H7 (cell line): ENCODE measurements around the gene WWOX. TPM values are rescaled to one million over a fixed set of nuclear protein-coding genes. Genes with fewer than 3 reads are reported as not detected.
"Not testable (repeated sequence)": the region's sequence is repeated elsewhere in the genome, so short reads cannot be mapped to it uniquely, and the experiment has no call there.

Experiments
- DNase-seq: peaks from one replicate; pipeline ENCODE4 v3.0.0; 2012
- H3K27me3 ChIP-seq: 2 replicates; pipeline ENCODE4 v1.6.0; 2011; ENCODE audit warnings: mild to moderate bottlenecking, low read length; ENCODE audit not compliant: control insufficient read depth, insufficient read depth
- H3K36me3 ChIP-seq: replicated peaks from 2 replicates; pipeline ENCODE4 v1.5.1; 2011; ENCODE audit warnings: low read length; ENCODE audit not compliant: control insufficient read depth, insufficient read depth
- H3K4me3 ChIP-seq: 2 replicates; pipeline ENCODE4 v1.5.1; 2011; ENCODE audit warnings: low read depth, mild to moderate bottlenecking, control low read depth, low read length, moderate library complexity; ENCODE audit not compliant: insufficient read depth
- total RNA-seq: library from RNA; depleted of rRNA; stranded (reverse); fragments of >200 nt; shearing (Covaris generic); gene quantifications from 2 replicates; pipeline ENCODE4 v1.2.3, GENCODE V29; 2014; rRNA removed

WWOX gene
- 29.0 and 29.2 TPM in 2 replicates for total RNA-seq

DNA sequence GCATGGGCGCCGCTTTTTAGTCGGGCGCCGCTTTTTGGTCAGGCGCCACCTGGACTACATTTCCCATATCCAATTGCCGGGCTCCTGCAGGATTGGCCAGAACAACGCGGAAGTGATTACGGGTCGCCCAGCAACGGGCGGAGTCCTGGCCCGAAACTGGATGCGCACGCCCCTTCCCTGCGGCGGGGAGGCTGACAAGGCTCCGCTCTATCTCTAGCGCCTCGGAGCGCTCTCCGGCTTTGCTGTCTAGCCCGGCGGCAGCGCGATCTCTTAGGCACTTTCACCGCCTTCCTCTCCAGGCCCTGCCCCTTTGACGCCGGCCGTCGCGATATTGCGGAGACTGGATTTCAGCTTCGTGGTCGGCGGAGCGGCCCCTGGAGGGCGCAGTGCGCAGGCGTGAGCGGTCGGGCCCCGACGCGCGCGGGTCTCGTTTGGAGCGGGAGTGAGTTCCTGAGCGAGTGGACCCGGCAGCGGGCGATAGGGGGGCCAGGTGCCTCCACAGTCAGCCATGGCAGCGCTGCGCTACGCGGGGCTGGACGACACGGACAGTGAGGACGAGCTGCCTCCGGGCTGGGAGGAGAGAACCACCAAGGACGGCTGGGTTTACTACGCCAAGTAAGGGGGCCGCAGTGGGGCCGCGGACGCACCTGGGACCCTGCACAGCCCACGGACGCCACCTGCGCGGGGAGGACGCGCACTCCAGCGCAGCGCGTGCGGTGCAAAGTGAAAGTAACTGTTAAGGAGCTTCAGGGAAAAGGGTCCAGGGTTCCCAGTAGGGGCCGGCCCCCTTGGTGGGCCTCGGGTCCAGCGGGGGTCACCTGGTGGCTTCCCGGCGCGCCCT is at the start of gene WWOX:
TSS of gene WWOX (plus strand) at position 384 of the 841 bp plus-strand sequence.
- Histone ChIP-seq H3K27me3 (no peaks in the 10 kb centered on the region; the same call in 1 of the 2 replicates), H3K4me3 (peak within 1 kb of the TSS; percentile 92), H3K36me3 (no peaks in the 10 kb centered on the region)
- DNase-seq: peak; percentile 96

DNA sequence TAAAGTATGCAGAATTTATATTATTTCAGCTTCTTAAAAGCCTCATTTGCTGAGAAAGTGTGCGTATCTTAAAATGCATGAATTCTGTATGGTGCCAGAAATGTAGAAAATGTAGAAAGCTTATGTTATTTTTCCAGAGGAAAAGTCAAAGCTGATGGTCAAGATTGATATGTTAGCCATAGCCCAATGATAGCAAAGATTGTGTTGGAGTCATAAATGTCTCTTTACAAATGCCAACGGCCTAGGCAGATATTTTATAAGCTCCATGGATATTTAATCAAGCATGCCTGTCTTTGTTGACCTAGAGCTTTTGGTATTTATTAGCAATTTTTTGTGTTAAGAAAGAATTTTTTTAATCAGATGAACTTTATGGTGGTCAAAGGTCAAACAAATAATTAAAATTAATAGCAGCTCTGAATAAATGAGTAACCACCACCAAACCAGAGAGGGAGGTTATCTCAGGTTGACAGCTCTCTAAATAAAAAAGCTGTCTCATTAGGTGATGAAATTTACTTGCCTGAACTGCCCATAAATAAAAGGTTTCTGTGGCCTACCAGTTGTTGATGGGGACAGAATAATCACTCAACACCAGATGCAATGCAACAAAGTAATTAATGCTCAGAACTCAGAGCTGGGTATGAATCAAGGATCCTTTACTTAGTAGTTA is 48.6 kb upstream of the WWOX start:
- no peaks in the 10 kb centered on the region for H3K36me3 ChIP-seq
- no peak overlapping the region for H3K4me3 ChIP-seq
- H3K27me3 ChIP-seq: peaks cover 7% of the 10 kb centered on the region
- DNase-seq: no peak

DNA sequence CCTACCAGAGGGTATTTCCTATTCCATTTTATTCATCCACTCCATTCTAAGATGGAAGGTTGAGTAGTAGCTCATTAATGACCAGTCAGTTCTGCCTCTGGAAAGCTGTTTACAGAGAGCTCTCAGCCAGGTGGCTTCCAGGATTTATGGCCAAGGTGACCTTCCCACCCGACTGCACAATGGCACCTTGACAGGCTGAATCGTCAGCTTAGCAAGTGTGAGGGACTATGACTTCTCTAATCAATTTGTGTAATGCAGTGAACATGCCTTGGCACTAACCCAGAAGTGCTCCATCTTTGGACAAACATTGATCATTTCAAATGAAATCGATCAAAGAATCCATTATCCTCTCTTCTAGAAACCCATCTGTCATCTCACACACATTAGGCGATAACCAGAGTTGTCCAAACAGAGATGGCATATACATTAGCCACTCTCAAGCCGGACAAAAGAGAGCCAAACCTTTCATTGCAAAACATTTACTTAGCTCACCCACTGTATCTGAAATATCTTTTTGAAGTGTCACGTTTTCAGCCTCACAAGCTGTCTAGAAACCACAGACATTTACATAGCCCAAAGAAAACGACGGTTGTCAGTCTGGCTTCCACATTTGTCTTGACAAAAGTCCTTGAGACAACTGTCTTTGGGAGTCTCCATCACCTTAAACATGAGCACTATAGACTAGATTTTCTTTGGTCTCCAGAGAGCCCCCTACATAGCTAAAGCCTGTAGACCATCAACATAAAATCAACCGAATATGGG is 41.5 kb upstream of the WWOX start:
- H3K36me3 ChIP-seq: no peaks in the 10 kb centered on the region
- no peak overlapping the region for H3K4me3 ChIP-seq
- no peak for DNase-seq
- no peaks in the 10 kb centered on the region; the same call in 1 of the 2 replicates for H3K27me3 ChIP-seq

DNA sequence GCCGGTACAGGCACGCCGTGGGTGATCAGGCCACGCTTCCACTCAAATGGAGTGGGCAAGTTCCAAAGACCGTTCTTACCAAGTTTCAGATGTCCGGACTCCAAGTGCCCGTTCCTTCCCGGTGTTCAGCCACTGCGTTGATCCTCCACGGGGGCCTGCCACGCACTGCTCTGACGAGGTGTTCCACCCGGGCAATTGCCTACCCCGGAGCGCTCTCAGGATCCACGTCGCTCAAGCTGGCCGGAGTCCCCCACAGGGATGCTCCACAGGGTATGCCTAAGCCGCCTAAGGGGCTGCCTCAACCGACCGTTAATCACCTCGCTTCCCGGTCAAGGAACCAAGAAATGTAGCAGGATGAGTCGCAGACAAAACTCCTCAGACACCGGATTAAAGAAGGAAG is 39.6 kb upstream of the WWOX start:
- H3K4me3 ChIP-seq, H3K27me3 ChIP-seq, H3K36me3 ChIP-seq, DNase-seq: not testable (repeated sequence)

DNA sequence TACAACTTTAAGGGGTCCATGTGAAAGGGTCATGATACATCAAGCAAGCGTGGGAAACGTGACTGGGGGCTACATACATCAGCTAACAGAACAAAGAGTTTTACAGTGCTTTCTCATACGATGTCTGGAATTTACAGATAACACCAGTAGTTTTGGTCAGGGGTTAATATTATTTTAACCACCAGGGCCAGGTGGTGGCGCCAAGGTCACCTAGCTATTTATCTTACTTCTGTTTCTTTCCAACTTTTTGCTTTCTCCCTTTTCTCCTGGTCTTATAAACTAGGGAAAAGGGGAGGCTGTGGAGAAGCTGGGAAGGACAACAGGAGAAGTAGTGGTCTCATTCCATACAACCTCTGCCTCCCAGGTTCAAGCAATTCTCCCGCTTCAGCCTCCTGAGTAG is 39.2 kb upstream of the WWOX start:
- Histone ChIP-seq H3K27me3 (no peaks in the 10 kb centered on the region; the same call in 1 of the 2 replicates), H3K36me3 (no peaks in the 10 kb centered on the region), H3K4me3 (no peak overlapping the region)
- DNase-seq: no peak

DNA sequence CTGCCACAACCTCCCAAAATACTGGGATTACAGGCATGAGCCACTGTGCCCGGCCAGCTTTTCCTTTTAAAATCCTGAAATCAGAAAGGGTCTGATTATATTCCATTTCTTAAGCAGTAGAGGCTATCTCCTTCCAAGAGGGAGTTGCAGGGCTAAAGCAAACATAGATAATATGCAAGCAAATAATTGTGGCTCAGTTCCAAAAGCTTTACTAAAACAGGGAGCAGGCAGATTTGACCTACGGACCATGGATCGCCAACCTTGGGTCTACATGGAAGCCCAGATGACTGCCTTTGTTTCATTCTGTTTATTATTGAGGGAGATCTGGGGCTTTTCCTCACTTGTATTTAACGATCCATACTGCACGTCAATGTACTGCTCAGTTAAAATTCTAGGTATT is 38.6 kb upstream of the WWOX start:
- H3K27me3 ChIP-seq: no peaks in the 10 kb centered on the region; the same call in 1 of the 2 replicates
- H3K4me3 ChIP-seq: no peak overlapping the region
- DNase-seq: no peak
- H3K36me3 ChIP-seq: no peaks in the 10 kb centered on the region

DNA sequence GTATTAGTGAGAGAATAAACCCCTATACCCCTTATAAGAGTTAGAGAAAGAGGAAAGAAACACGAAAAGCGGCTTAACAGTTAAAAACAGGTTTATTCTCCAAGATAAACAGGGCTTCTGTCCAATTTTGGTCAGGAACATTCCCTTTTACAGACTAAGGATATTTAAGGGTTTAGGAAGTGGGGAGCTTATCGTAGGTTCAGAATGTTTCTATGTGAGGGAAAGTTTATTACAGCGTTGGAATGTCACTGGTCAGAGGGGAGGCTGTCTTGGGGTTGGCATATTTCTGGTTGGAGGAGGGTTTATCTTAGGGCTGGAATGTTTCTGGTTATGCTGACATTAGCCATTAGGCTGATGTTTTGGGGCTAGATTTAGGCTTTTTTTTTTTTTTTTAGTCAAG is 34.1 kb upstream of the WWOX start:
- Histone ChIP-seq H3K36me3 (no peaks in the 10 kb centered on the region), H3K4me3 (no peak overlapping the region), H3K27me3 (peaks cover 20% of the 10 kb centered on the region)
- no peak for DNase-seq

DNA sequence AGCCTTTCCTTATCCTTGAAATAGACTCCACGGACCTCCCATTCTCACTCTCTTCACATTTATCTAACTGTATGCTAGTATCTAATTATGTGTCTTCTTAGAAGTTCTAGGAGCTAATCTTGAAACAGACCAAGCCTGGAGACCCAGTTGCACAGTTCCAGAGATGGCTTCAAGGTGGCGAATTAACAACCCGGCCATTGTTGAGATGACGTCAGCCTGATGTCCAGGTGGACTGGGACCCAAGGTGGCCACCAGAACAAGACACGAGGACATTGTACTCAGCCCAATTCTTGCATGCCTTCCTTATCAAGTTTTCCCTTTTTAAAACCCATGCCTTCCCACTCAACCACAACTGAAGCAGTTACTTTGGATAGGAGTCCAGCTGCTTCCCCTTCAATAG is 29.5 kb upstream of the WWOX start:
- no peak for DNase-seq
- Histone ChIP-seq H3K4me3 (no peak overlapping the region), H3K27me3 (peaks cover 58% of the 10 kb centered on the region), H3K36me3 (no peaks in the 10 kb centered on the region)

DNA sequence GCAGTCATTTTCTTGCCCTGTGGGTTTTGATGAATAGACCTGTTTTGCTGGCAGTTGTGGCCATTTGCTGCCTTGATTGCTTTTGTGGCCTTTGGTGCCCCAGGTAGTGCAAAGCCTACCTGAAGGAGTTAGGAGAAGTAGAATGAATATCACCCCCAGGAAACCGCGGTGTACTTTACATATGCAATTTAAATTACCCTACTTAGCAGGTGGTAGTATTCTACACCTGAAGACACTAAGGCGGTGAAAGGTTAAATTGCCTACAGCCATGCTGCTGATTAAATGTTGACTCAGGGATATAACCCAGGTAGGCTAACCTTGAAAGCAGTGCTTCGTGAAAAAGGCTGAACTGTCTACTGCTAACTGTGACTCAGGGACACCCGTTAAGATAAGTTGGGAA is 27.2 kb upstream of the WWOX start:
- Histone ChIP-seq H3K36me3 (no peaks in the 10 kb centered on the region), H3K4me3 (no peak overlapping the region), H3K27me3 (peaks cover 72% of the 10 kb centered on the region)
- DNase-seq: peak; percentile 72

DNA sequence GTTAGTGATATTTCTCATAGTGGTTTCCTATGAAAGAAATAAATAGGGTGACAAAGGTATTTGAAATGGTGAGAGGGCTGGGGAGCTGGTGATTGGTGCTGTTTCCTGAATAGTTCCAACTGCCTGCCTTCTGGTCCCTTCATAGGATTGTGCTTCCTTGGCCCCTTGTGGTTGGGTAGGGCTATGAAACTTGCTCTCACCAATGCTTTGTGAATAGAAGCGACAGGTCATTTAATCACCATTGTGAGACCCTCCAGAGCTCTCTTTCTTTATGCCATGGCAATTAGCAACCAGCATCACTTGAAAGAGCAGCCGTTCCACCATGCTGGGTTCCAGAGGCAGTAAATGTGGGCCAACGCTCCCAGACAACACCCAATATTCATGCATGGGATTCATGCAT is 23.7 kb upstream of the WWOX start:
- no peak for DNase-seq
- Histone ChIP-seq H3K27me3 (peaks cover 65% of the 10 kb centered on the region), H3K4me3 (no peak overlapping the region), H3K36me3 (no peaks in the 10 kb centered on the region)

DNA sequence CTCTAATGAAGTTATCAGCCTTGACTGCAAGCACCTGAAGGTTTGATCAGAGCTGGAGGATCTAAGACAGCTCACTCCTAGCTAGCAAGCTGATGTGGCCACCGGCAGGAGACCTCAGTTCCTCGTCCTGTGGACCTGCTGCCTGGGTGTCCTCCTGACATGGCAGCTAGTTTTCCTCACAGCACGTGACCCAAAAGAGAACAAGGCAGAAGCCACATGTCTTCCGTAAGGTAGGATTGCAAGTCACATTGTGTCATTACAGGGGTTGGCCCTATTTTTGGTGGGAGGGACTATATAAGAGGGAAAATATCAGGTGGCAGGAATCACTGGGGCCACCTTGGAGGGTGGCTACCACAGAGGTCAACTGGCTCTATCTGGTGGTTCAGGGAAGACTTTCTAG is 18.1 kb upstream of the WWOX start:
- Histone ChIP-seq H3K36me3 (no peaks in the 10 kb centered on the region), H3K27me3 (peaks cover 24% of the 10 kb centered on the region), H3K4me3 (no peak overlapping the region)
- DNase-seq: no peak

DNA sequence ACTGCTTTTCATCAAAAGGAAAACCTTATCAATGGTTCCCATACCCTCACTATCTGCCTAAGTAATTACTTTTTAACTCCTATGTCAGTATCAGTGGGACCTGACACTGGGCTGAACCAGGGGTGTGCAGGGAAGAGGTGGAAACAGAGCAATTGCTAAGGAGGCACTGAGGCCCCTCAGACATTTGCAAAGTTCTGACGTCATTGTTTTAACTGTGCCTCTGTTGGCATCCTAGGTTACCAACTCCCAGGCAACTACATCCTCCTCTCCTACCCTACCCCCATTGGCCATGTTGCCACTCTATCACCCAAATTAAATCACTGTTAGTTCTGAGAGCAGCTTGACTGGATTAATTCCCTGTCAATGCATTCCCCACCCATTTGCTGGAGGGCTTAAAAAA is 8.0 kb upstream of the WWOX start:
- DNase-seq: no peak
- H3K27me3 ChIP-seq: no peaks in the 10 kb centered on the region; the same call in 1 of the 2 replicates
- H3K4me3 ChIP-seq: no peak overlapping the region
- H3K36me3 ChIP-seq: no peaks in the 10 kb centered on the region

DNA sequence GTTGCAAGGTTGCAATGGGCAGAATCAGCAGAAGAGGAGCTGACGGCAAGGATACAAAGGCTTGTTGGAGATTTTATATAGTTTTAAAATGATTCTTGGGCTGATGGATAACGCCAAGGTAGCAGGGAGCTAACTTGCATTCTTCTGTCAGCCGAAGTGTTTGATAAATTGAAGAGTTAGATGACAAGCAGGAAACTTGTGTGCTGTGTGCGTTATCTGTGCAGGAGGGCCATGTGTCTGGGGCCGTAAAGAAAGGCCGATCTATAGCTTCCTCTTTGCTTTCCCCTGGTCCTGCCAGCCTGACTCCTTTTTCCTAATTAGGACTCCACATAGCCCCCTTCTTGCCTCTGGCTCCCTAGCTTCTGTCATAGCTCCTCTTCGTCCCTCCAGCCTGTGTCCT is 6.7 kb upstream of the WWOX start:
- DNase-seq: no peak
- H3K27me3 ChIP-seq: no peaks in the 10 kb centered on the region; the same call in 1 of the 2 replicates
- H3K4me3 ChIP-seq: no peak overlapping the region
- H3K36me3 ChIP-seq: no peaks in the 10 kb centered on the region

DNA sequence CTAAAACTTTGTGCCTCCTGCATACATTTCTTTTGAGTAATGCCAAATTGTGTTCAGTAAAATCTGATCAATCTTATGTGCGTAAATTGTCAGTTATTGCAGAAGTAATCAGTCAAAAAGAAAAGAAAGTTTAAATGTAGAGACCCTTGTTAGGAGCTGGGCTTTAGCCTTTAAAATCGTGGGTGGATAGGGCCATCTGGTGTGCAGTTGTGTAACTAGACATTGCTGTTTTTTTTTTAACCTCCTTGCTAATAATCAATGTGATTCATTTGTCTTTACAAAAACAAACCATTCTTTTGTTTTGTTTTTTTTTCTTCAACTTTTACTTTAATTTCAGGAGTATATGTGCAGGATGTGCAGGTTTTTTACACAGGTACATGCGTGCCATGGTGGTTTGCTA is 5.3 kb upstream of the WWOX start:
- Histone ChIP-seq H3K27me3 (no peaks in the 10 kb centered on the region; the same call in 1 of the 2 replicates), H3K36me3 (no peaks in the 10 kb centered on the region), H3K4me3 (no peak overlapping the region)
- no peak for DNase-seq
